ENCODE data around the gene MUCL3.
"Not testable (repeated sequence)": the region's sequence is repeated elsewhere in the genome, so short reads cannot be mapped to it uniquely, and the experiment has no call there.

The MUCL3 gene

GRCh38 chr6:30979690-30980089, 38.9 kb downstream of the MUCL3 start:
- no peak for DNase-seq (ENCODE audit: low read depth)

- DNase-seq (ENCODE audit: low read depth), result peak; percentile 83
Measured at GRCh38 chr6:30981942-30982772, 41.4 kb downstream of the MUCL3 start.

DNA sequence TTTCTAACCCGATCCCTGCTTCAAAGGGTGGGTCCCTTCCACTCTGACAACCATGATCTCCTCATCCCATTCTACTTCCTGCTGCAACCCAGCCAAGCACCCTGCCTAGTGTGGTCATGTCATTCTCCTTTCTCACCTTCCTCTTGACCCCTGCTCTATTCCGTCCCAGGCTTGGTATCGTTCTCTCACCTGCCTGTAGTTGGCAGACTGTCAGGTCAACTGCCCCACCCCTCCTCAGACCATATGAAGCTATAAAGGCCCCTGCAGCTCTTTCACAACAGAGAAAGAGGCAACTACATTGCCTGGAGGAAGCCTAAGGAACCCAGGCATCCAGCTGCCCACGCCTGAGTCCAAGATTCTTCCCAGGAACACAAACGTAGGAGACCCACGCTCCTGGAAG, 42.7 kb downstream of the MUCL3 start, which contains the start of gene MUC21:
MUC21 (plus strand) TSS at position 280 of the 400 bp plus-strand sequence. CDS start 241 bp downstream, outside the sequence.
- no peak for DNase-seq (ENCODE audit: low read depth)

GRCh38 chr6:30985490-30985889, 44.7 kb downstream of the MUCL3 start:
- DNase-seq (ENCODE audit: low read depth), result no peak

DNA sequence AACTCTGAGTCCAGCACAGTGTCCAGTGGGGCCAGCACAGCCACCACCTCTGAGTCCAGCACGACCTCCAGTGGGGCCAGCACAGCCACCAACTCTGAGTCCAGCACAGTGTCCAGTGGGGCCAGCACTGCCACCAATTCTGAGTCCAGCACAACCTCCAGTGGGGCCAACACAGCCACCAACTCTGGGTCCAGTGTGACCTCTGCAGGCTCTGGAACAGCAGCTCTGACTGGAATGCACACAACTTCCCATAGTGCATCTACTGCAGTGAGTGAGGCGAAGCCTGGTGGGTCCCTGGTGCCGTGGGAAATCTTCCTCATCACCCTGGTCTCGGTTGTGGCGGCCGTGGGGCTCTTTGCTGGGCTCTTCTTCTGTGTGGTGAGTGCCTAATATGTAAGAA, 46.5 kb downstream of the MUCL3 start:
- no peak for DNase-seq (ENCODE audit: low read depth)

DNA sequence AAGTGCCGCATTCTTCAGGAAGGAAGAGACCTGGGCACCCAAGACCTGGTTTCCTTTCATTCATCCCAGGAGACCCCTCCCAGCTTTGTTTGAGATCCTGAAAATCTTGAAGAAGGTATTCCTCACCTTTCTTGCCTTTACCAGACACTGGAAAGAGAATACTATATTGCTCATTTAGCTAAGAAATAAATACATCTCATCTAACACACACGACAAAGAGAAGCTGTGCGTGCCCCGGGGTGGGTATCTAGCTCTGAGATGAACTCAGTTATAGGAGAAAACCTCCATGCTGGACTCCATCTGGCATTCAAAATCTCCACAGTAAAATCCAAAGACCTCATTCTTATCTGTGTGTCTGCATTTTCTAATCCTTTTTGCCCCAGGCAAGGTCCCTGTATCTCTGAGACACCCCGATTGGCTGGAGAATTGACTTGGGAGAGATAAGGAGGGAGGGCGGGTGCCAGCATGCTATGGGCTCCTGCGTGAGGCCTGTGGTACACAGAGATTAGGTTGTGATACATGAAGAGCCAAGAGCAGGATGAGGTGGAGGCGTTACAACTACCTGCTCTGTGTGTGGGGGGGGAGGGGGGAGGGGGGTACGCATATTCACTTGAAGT, 47.5 kb downstream of the MUCL3 start:
- no peak for DNase-seq (ENCODE audit: low read depth)

DNA sequence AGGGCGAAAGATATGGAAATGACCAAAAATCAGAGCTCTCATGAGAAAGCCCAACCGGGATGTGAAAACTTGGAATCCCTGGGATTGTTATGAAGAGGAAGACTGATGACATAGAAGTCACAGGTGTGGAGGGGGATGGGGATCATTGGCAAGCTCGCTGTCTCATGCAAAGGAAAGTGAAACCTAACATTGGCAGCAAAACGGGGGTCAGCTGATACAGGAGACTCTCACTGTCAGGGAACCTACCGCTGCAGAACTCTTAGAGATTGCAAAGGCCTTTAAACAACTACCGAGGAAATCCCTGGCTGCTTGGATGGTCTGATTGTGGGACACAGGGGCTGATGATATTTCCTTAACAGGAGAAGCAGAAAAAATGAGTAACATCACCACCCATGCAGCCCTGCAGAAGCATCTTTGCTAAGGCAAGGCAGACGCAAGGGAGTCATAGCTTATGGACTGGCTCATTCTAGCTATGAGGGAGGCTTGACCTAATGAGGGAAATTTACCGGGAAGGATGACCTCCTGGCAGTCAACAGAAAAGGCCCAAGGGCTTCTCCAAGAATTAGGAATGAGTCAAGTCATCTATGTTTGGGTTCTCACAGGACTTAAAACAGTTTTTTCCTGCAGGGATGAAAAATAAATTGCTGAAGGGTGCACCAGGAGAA, 49.8 kb downstream of the MUCL3 start:
- DNase-seq (ENCODE audit: low read depth), result peak; percentile 46

DNA sequence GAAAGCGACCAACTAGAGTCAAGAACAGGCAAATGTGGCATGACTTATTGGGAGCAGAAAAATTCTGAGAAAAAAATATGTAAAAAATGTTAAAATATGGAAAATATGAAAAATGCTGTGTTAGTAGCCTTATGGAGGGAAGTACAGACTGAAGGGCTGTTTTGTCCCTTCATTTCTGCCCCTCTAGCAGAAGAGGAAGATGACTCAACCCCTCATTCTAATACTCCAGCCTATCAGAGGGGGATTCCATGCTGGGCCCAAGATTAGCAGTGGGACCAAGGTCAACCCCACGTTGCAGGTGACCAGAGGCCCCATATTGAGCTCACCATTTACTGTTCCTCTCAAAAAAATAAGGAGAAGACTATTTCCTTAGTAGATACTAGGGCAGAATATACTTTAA, 51.1 kb downstream of the MUCL3 start:
- DNase-seq (ENCODE audit: low read depth), result no peak

DNA sequence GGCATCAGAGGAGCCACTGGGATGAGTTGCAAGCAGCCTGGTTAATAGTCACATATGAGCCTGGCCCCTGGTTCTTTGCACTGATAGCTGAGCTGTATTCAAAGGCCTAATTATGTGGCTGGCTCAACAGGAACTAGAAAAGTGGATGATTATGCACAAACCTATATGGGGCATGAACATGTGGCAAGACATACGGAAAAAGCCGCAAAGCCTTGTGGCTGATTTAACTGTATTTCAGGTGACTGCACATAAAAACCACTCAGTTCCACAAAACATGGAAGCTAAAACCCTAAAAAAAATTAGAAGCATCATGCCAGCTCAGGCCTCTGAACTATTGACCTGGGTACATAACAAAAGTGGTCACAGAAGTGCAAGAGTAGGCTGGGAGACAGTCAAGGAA, 56.5 kb downstream of the MUCL3 start:
- DNase-seq (ENCODE audit: low read depth), result no peak

DNA sequence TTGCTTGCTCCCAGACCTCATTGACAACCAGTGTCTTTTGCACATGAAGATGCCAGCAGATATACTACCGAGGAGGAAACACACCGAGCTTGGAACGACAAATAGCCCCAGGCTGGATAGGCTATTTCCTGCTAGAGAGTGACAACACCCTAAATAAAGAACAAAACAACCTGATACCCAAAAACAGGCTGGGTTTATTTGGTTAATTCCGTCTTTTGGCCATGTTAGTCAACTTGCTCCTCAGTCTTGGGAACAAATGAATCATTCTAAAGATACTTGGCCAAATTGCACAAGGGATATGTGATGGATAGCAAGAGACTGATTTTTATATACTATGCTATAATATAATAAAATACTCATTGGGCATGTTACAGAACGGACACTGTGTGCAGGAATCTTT, 58.0 kb downstream of the MUCL3 start:
- DNase-seq (ENCODE audit: low read depth), result no peak

- DNase-seq (ENCODE audit: low read depth), result not testable (repeated sequence)
Measured at GRCh38 chr6:31000067-31000860, 59.5 kb downstream of the MUCL3 start.

DNA sequence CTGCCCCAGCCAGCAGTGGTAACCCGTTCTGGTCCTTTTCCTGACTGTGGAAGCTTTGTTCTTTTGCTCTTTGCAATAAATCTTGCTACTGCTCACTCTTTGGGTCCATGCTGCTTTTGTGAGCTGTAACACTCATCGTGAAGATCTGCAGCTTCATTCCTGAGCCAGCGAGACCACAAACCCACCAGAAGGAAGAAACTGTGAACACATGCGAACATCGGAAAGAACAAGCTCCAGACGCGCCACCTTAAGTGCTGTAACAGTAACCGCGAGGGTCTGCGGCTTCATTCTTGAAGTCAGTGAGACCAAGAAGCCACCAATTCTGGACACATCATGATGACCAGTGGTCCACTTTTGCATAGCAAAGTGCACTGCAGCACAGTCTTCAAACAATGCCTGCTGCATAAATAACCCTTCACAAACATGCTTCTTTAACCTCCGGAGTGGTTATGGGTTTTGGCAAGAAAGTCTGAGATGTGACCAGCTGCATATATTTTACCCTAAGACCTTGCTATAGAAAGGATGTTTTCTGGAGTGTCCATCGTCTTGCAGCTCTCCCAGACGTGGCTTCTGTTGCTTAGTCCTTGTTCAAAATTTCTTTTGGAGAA, 60.6 kb downstream of the MUCL3 start:
- no peak for DNase-seq (ENCODE audit: low read depth)

DNA sequence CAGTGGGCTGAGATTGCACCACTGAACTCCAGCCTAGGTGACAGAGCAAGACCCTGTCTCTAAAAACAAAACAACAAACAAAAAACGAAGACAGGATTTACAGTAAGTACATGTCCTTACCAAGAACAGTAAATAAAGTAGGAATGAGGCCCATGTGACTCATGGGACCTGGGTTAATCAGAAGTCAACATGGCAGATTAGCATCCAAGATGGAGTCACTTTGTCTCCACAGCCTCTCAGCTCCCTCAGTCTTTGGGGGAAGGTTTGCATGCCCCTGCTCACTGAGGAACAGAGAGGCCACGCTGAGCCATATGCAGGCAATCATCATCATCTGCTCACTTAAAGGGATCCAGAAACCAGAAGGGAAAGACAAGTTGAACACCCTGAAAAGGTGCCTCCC, 61.7 kb downstream of the MUCL3 start:
- DNase-seq (ENCODE audit: low read depth), result no peak

All from EH (cell line).